Activated CD4-positive, alpha-beta memory T cell treated with anti-CD3 and anti-CD28 coated beads for 36 hours (primary cell): Measurements from ENCODE around the gene LRRC10B. TPM values are rescaled to one million over a fixed set of nuclear protein-coding genes. Genes with fewer than 3 reads are reported as not detected.

Source experiments
- CTCF ChIA-PET: fragments of 350-600 bp; sonication (Branson Sonifier 250); formaldehyde crosslinking; loops from one replicate; lab custom pipeline; 2021; ENCODE audit warnings: antibody characterized with exemption, inconsistent platforms; lab: Charles Lee
- POLR2A ChIA-PET: fragments of 350-600 bp; sonication (Branson Sonifier 250); formaldehyde crosslinking; loops from one replicate; lab custom pipeline; 2021; ENCODE audit warnings: antibody characterized with exemption; lab: Charles Lee
- DNase-seq: peaks from one replicate; pipeline ENCODE4 v3.0.0-alpha.2; 2020
- H3K27ac Mint-ChIP-seq: one replicate; pipeline ENCODE4 v1.8.0; 2021; ENCODE audit warnings: mixed read lengths
- H3K27me3 Mint-ChIP-seq: one replicate; pipeline ENCODE4 v1.8.0; 2021; ENCODE audit warnings: mixed read lengths
- H3K36me3 Mint-ChIP-seq: one replicate; pipeline ENCODE4 v1.8.0; 2021; ENCODE audit warnings: mixed read lengths
- H3K4me1 Mint-ChIP-seq: one replicate; pipeline ENCODE4 v1.8.0; 2021; ENCODE audit warnings: low read depth, mixed read lengths
- H3K4me3 Mint-ChIP-seq: one replicate; pipeline ENCODE4 v1.8.0; 2021; ENCODE audit warnings: mild to moderate bottlenecking, mixed read lengths
- H3K9me3 Mint-ChIP-seq: one replicate; pipeline ENCODE4 v1.8.0; 2021; ENCODE audit warnings: mixed read lengths
- intact Hi-C: fragments of 100-400 bp; cut with micrococcal nuclease; formaldehyde crosslinking; loops from one replicate; pipeline ENCODE4 v1.15.1; 2023
- total RNA-seq, 2 experiments: library from RNA; stranded (reverse); gene quantifications; one replicate each; pipeline ENCODE4 v1.2.3, GENCODE V29; 2021

LRRC10B gene
- total RNA-seq, 2 experiments from 2014 or later, result not detected

GRCh38 chr11:61526229-61526628, 17.7 kb downstream of the LRRC10B start:
- Mint-ChIP-seq H3K9me3 (no peaks in the 10 kb centered on the region), H3K4me1 (no peaks in the 10 kb centered on the region), H3K36me3 (no peaks in the 10 kb centered on the region)

DNA sequence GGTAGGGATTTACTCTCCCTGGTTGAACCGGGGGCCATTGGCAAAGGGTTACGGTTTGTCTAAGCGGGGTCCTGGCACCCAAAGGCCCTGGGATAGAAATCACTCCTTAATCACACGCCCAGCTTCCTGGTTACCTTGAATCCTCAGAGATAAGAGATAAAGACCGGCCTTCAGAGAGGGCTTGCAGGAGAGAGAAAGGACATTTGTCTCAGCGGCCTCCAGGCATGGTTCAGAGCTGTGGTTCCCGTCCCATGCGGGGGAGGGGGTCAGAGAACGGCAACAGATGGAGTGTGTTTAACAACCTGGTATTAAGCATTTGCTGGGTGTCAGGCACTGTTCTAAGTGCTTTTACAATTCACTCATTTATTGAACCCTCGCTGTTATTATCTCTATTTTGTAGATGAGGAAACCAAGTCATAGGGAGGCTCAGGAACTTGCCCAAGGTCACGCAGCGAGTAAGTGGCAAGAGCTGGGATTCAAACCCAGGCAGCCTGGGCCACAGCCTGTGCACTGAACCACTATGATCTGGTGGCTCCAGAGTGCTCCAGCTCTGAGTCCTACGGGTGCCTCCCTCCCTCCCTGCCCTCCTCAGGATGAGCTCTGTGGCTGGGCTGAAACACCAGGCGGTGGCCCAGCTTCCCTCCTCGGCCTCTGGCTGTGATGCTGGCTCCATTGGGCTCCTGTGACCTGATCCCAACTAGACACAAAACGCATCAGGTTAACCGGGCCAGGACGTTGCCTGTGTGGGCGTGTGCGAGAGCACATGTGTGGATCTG, 18.6 kb downstream of the LRRC10B start:
- H3K27ac Mint-ChIP-seq, result no peak overlapping the region
- H3K9me3 Mint-ChIP-seq, result no peaks in the 10 kb centered on the region
- DNase-seq, result no peak
- no peak overlapping the region for H3K4me3 Mint-ChIP-seq
- POLR2A ChIA-PET, result no interaction called here
- H3K4me1 Mint-ChIP-seq, result no peaks in the 10 kb centered on the region
- peaks cover 11% of the 10 kb centered on the region for H3K27me3 Mint-ChIP-seq
- CTCF ChIA-PET, result interaction anchor here (1.0 to 3.4 kb wide), 3 partner anchors 10 to 81 kb away, joined by 3 to 30 read pairs (median 10); no protein-coding TSS in a partner anchor
- intact Hi-C loops, result no loop called here
- H3K36me3 Mint-ChIP-seq, result no peaks in the 10 kb centered on the region

More at GRCh38 chr11:61526229-61526628, 17.7 kb downstream of the LRRC10B start:
- no peak for DNase-seq
- H3K27ac Mint-ChIP-seq, result no peak overlapping the region
- intact Hi-C loops, result no loop called here
- H3K27me3 Mint-ChIP-seq, result peaks cover 13% of the 10 kb centered on the region
- ChIA-PET POLR2A (no interaction called here), CTCF (interaction anchor here (0.8 to 3.4 kb wide), 4 partner anchors 9 to 80 kb away, joined by 3 to 30 read pairs (median 6); no protein-coding TSS in a partner anchor)
- no peak overlapping the region for H3K4me3 Mint-ChIP-seq

GRCh38 chr11:61528114-61528513, 19.6 kb downstream of the LRRC10B start:
- no peaks in the 10 kb centered on the region for H3K9me3 Mint-ChIP-seq
- ChIA-PET POLR2A (no interaction called here), CTCF (interaction anchor here (3.0 to 3.4 kb wide), 2 partner anchors 11 to 81 kb away, joined by 10 to 30 read pairs; no protein-coding TSS in a partner anchor)
- H3K27me3 Mint-ChIP-seq, result peaks cover 11% of the 10 kb centered on the region
- H3K27ac Mint-ChIP-seq, result no peak overlapping the region
- H3K4me3 Mint-ChIP-seq, result no peak overlapping the region
- intact Hi-C loops, result no loop called here
- H3K4me1 Mint-ChIP-seq, result no peaks in the 10 kb centered on the region
- no peaks in the 10 kb centered on the region for H3K36me3 Mint-ChIP-seq
- no peak for DNase-seq

- Mint-ChIP-seq H3K27ac (no peak overlapping the region), H3K9me3 (no peaks in the 10 kb centered on the region)
- POLR2A ChIA-PET, result no interaction called here
These were observed 21.1 kb downstream of the LRRC10B start for GRCh38 chr11:61529537-61530225.

DNA sequence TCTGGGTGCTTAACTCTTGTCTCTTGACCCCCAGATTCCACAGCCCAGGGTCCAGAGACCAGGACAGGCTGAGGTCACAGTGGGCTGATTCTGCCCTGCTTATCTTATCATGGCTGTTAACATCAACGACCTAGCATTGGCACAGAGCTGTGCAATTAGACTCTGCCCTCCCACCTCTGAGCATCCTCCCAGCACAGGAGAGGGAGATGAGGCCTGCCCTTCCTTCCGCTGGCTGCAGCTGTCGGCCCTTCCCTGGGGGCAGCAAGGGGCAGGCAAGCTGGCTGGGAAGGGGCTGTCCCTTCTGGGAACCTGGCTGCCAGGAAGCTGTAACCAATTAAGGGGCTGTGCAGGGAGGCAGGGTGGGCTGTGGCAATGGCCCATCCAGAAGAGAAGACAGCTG, 22.5 kb downstream of the LRRC10B start:
- Mint-ChIP-seq H3K36me3 (no peaks in the 10 kb centered on the region), H3K9me3 (no peaks in the 10 kb centered on the region), H3K27ac (no peak overlapping the region), H3K4me1 (no peaks in the 10 kb centered on the region), H3K27me3 (peaks cover 16% of the 10 kb centered on the region), H3K4me3 (no peak overlapping the region)
- intact Hi-C loops, result no loop called here
- no peak for DNase-seq
- CTCF ChIA-PET, result interaction anchor here (0.6 to 3.7 kb wide), 12 partner anchors 7 to 864 kb away, joined by 3 to 14 read pairs (median 6); no protein-coding TSS in a partner anchor
- POLR2A ChIA-PET, result no interaction called here

More at GRCh38 chr11:61529537-61530225, 21.1 kb downstream of the LRRC10B start:
- Mint-ChIP-seq H3K4me1 (no peaks in the 10 kb centered on the region), H3K36me3 (no peaks in the 10 kb centered on the region), H3K4me3 (no peak overlapping the region), H3K27me3 (peaks cover 19% of the 10 kb centered on the region)
- intact Hi-C loops, result no loop called here
- CTCF ChIA-PET, result interaction anchor here (3.7 kb wide), 1 partner anchor 12 kb away, joined by 11 read pairs; no protein-coding TSS in a partner anchor
- DNase-seq, result no peak

GRCh38 chr11:61532134-61533038, 23.8 kb downstream of the LRRC10B start:
- no peaks in the 10 kb centered on the region for H3K4me1 Mint-ChIP-seq
- peak; percentile 57 for DNase-seq
- H3K9me3 Mint-ChIP-seq, result no peaks in the 10 kb centered on the region
- ChIA-PET POLR2A (no interaction called here), CTCF (interaction anchor here (0.7 to 3.7 kb wide), 16 partner anchors 9 to 106 kb away, joined by 3 to 14 read pairs (median 8); partner anchors contain the start of gene LRRC10B)
- intact Hi-C loops, result no loop called here
- H3K27ac Mint-ChIP-seq, result no peak overlapping the region
- no peak overlapping the region for H3K4me3 Mint-ChIP-seq
- peaks cover 15% of the 10 kb centered on the region for H3K27me3 Mint-ChIP-seq
- no peaks in the 10 kb centered on the region for H3K36me3 Mint-ChIP-seq

DNA sequence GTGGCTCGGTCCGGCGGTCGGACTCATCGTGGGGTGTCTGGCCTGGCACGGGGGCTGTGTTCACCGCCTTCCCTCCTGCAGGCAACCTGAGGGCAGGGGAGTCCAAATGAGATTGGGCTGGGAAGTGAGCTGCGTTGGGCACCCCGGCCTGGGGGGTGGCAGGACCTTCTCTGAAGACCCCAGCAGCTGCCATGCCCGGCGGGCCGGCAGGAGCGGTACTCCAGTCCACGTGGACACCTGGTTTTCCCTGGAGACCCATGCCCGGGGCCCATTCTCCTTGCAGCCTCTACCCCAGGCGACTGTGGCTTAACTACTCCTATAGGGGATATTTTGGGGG, 24.5 kb downstream of the LRRC10B start:
- Mint-ChIP-seq H3K4me3 (no peak overlapping the region), H3K36me3 (no peaks in the 10 kb centered on the region), H3K27ac (no peak overlapping the region), H3K4me1 (no peaks in the 10 kb centered on the region), H3K27me3 (peaks cover 12% of the 10 kb centered on the region), H3K9me3 (no peaks in the 10 kb centered on the region)
- ChIA-PET POLR2A (no interaction called here), CTCF (interaction anchor here (0.7 to 3.7 kb wide), 8 partner anchors 9 to 105 kb away, joined by 3 to 14 read pairs (median 8); no protein-coding TSS in a partner anchor)
- no peak for DNase-seq
- intact Hi-C loops, result no loop called here

- no peak overlapping the region for H3K27ac Mint-ChIP-seq
- no peaks in the 10 kb centered on the region for H3K4me1 Mint-ChIP-seq
- POLR2A ChIA-PET, result no interaction called here
- DNase-seq, result no peak
- intact Hi-C loops, result no loop called here
- no peaks in the 10 kb centered on the region for H3K36me3 Mint-ChIP-seq
- CTCF ChIA-PET, result interaction anchor here (1.0 to 3.7 kb wide), 3 partner anchors 8 to 51 kb away, joined by 3 to 14 read pairs (median 11); no protein-coding TSS in a partner anchor
- no peaks in the 10 kb centered on the region for H3K9me3 Mint-ChIP-seq
- H3K27me3 Mint-ChIP-seq, result peaks cover 13% of the 10 kb centered on the region
- no peak overlapping the region for H3K4me3 Mint-ChIP-seq
These were observed 24.9 kb downstream of the LRRC10B start for GRCh38 chr11:61533401-61533800.

DNA sequence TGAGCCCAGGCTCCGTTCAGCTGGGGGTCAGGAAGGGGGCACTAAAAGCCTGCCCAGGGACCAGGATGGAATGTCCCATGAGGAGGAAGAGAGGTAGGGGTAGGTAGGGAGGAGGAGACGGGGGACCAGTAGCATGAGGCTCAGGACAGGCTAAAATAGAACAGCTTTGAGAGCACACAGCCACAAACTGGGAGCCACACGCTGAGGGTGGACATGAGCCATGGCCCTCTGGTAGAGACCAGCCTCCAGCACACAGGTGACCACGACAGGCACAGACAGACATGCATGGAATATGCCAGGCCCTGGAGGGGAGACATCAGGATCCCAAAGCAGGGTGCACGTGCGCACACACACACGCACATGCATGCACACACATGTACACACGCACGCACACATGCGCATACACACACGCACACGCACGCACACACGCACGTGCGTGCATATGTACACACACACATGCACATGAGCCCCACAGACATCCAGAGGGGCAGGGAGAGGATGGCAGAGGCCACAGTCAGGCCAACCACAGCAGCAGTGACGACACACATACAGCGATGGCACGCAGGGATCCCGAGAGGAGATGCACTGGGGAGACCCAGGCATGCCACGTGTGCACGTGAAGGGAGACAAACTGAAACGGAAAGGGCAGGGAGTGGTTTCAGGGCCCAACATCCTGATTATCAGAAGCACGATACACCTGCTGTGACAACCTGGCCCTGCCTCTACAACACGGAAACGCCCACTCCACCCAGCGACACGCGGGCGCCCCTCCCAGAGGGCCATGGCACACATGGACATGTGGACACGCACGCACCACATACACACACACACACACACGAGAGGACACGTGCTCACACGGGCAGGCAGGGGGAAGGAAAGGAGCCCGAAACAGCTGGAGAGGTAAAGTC, 25.7 kb downstream of the LRRC10B start:
- POLR2A ChIA-PET, result no interaction called here
- no peak for DNase-seq
- Mint-ChIP-seq H3K27ac (no peak overlapping the region), H3K27me3 (peaks cover 13% of the 10 kb centered on the region), H3K4me1 (no peaks in the 10 kb centered on the region), H3K9me3 (no peaks in the 10 kb centered on the region), H3K36me3 (no peaks in the 10 kb centered on the region), H3K4me3 (no peak overlapping the region)
- CTCF ChIA-PET, result interaction anchor here (1.0 to 3.4 kb wide), 2 partner anchors 10 to 52 kb away, joined by 3 to 14 read pairs; no protein-coding TSS in a partner anchor
- intact Hi-C loops, result no loop called here

DNA sequence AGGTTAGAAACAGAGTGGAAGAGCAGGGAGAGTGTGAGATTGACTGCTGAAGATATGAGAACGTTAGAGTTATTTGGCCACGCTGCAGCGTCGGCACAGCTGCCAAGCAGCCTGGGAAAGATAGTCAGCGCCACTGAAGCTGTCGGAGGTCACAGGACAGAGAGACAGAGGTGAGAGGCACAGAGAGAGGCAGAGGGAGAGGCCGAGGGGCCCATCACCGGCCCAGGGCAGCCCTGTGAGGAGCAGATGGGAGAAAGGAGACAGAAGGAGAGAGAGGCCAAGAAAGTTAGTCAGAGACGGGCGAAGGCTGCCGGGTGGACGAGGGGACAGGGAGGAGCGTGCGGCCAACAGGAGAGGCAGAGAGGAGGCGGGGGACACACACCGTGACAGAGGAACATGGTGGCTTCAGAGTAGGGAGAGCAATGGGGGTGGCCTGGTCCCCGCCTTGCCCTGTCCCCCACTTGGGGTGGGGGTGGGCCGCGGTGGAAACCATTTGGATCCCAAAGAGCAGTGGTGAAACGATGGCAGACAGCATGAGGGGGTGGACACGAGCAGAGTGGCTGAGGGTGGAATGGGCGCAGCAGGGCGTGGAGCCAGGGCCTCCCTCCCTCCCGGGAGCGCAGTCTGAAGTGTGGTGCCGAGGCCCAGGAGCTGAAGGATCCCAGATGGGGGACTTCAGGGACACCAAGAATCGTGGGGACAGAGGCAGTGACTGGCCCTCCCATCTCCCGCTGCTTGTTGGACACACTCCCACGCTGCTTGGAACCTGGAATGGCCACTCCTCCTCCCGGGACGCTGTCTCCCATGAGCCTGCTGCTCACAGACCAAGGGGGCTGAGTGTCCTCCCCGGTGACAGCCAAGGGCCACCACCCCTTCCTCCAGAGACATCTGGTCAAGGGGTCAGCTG, 26.6 kb downstream of the LRRC10B start:
- no peak for DNase-seq
- Mint-ChIP-seq H3K36me3 (no peaks in the 10 kb centered on the region), H3K4me3 (no peak overlapping the region), H3K27me3 (peaks cover 13% of the 10 kb centered on the region), H3K27ac (no peak overlapping the region), H3K9me3 (no peaks in the 10 kb centered on the region), H3K4me1 (no peaks in the 10 kb centered on the region)
- ChIA-PET CTCF (no interaction called here), POLR2A (no interaction called here)
- intact Hi-C loops, result no loop called here
